HepG2 (cell line): Measurements from ENCODE around the gene IGFBP6. TPM values are rescaled to one million over a fixed set of nuclear protein-coding genes. Genes with fewer than 3 reads are reported as not detected.
A peak's percentile ranks its signal among the peaks of the same experiment; 100 is the strongest.

ENCODE experiments used
- ARNT2 ChIP-seq: sonication (generic); formaldehyde crosslinking; IDR thresholded peaks from 2 replicates; pipeline ENCODE4 v1.8.0; 2022; ENCODE audit warnings: mild to moderate bottlenecking, low read depth, missing genetic modification reagents, moderate library complexity
- FOXA1 ChIP-seq, 2 experiments: fragments of 450-650 bp in 1 of 2; sonication (generic) in 1 of 2; formaldehyde crosslinking in 1 of 2; IDR thresholded peaks; 2 replicates each; pipeline versions ENCODE4 v1.4.0 to v1.6.1; 2016 to 2020; ENCODE audit warnings: missing genetic modification reagents in 1 of 2
- FOXO1 ChIP-seq: sonication (generic); formaldehyde crosslinking; IDR thresholded peaks from 2 replicates; pipeline ENCODE4 v1.4.0; 2020; ENCODE audit warnings: missing genetic modification reagents
- GATAD2A ChIP-seq: IDR thresholded peaks from 2 replicates; pipeline ENCODE4 v1.6.1; 2016
- GLI4 ChIP-seq: sonication (generic); formaldehyde crosslinking; IDR thresholded peaks from 2 replicates; pipeline ENCODE4 v1.5.1; 2020; ENCODE audit warnings: missing genetic modification reagents, mild to moderate bottlenecking, moderate library complexity, borderline replicate concordance
- NRL ChIP-seq: sonication (generic); formaldehyde crosslinking; IDR thresholded peaks from 2 replicates; pipeline ENCODE4 v1.5.0; 2020; ENCODE audit warnings: missing genetic modification reagents, mild to moderate bottlenecking, moderate library complexity, borderline replicate concordance
- POLR2G ChIP-seq: fragments of 200-400 bp; formaldehyde crosslinking; IDR thresholded peaks from 2 replicates; pipeline ENCODE4 v1.6.1; 2018; ENCODE audit warnings: mild to moderate bottlenecking, low read depth, low read length, moderate library complexity
- RFXAP ChIP-seq: sonication (generic); formaldehyde crosslinking; IDR thresholded peaks from 2 replicates; pipeline ENCODE4 v1.4.0; 2020; ENCODE audit warnings: missing genetic modification reagents, borderline replicate concordance
- SAFB2 ChIP-seq: sonication (generic); formaldehyde crosslinking; IDR thresholded peaks from 2 replicates; pipeline ENCODE4 v1.5.1; 2020; ENCODE audit warnings: missing genetic modification reagents, low read depth, mild to moderate bottlenecking, borderline replicate concordance
- STAG1 ChIP-seq: sonication (generic); formaldehyde crosslinking; IDR thresholded peaks from 2 replicates; pipeline ENCODE4 v1.4.0; 2020; ENCODE audit warnings: missing genetic modification reagents
- THAP11 ChIP-seq: IDR thresholded peaks from 2 replicates; pipeline ENCODE4 v1.6.1; 2016; ENCODE audit warnings: missing biosample characterization, missing genetic modification reagents
- TMF1 ChIP-seq: sonication (generic); formaldehyde crosslinking; IDR thresholded peaks from 2 replicates; pipeline ENCODE4 v1.8.1; 2022; ENCODE audit warnings: low read depth, missing genetic modification reagents
- YY1 ChIP-seq: IDR thresholded peaks from 2 replicates; pipeline ENCODE4 v1.6.1; 2011; ENCODE audit warnings: low read length, low read depth, moderate library complexity, mild to moderate bottlenecking; ENCODE audit not compliant: insufficient read depth, insufficient replicate concordance
- ZBTB7A ChIP-seq: sonication (generic); formaldehyde crosslinking; IDR thresholded peaks from 2 replicates; pipeline ENCODE4 v1.8.0; 2022; ENCODE audit warnings: mild to moderate bottlenecking, missing genetic modification reagents
- ZMYM3 ChIP-seq: sonication (generic); formaldehyde crosslinking; IDR thresholded peaks from 2 replicates; pipeline ENCODE4 v1.5.1; 2020; ENCODE audit warnings: mild to moderate bottlenecking, missing genetic modification reagents
- ZNF12 ChIP-seq: sonication (generic); formaldehyde crosslinking; IDR thresholded peaks from 2 replicates; pipeline ENCODE4 v1.5.0; 2020; ENCODE audit warnings: missing genetic modification reagents
- ZNF557 ChIP-seq: sonication (generic); formaldehyde crosslinking; IDR thresholded peaks from 2 replicates; pipeline ENCODE4 v1.4.0; 2020; ENCODE audit warnings: missing genetic modification reagents
- ZNF564 ChIP-seq: sonication (generic); formaldehyde crosslinking; IDR thresholded peaks from 2 replicates; pipeline ENCODE4 v1.8.1; 2023; ENCODE audit warnings: mild to moderate bottlenecking, missing genetic modification reagents
- ZNF781 ChIP-seq: sonication (generic); formaldehyde crosslinking; IDR thresholded peaks from 2 replicates; pipeline ENCODE4 v1.5.1; 2020; ENCODE audit warnings: borderline replicate concordance, mild to moderate bottlenecking, missing genetic modification reagents; ENCODE audit errors: not compliant biosample characterization
- polyA plus RNA-seq, 8 experiments: library from polyadenylated mRNA; depleted of rRNA in 3 of 8; stranded (reverse) in 7 of 8; unstranded in 1 of 8; fragments of >200 nt; fragmentation: Illumina TruSeq in 4 of 8; extraction: Trizol in 4 of 8; gene quantifications; 2 replicates each; pipeline versions ENCODE4 v1.2.1 to v1.2.3, GENCODE V29; 2011 to 2016; ENCODE audit warnings: low read depth in 4 of 8, missing spikeins in 1 of 8, mixed read lengths in 1 of 8; ENCODE audit not compliant: insufficient read depth in 1 of 8
- total RNA-seq, 5 experiments: library from RNA; depleted of rRNA; stranded (reverse); fragments of >200 nt; fragmentation: Illumina TruSeq; extraction: Trizol; gene quantifications; 2 replicates each; pipeline ENCODE4 v1.2.3, GENCODE V29; 2016; ENCODE audit warnings: low read depth in 1 of 5
- TF ChIP-seq, protein P1 (sequence below): sonication (generic); formaldehyde crosslinking; IDR thresholded peaks from 2 replicates; pipeline ENCODE4 v1.5.1; 2020; ENCODE audit warnings: mild to moderate bottlenecking, missing genetic modification reagents, moderate library complexity
- TF ChIP-seq, protein P2 (sequence below): sonication (generic); formaldehyde crosslinking; IDR thresholded peaks from 2 replicates; pipeline ENCODE4 v1.4.0; 2020; ENCODE audit warnings: missing genetic modification reagents
- TF ChIP-seq, protein P3 (sequence below): sonication (generic); formaldehyde crosslinking; IDR thresholded peaks from 2 replicates; pipeline ENCODE4 v1.4.0; 2020; ENCODE audit warnings: mild to moderate bottlenecking, missing genetic modification reagents
- TF ChIP-seq, protein P4 (sequence below): conservative IDR thresholded peaks from 2 replicates; pipeline ENCODE4 v1.6.1; 2018; ENCODE audit warnings: missing genetic modification reagents
- TF ChIP-seq, protein P5 (sequence below): sonication (generic); formaldehyde crosslinking; IDR thresholded peaks from 2 replicates; pipeline ENCODE4 v1.4.0; 2020; ENCODE audit warnings: missing genetic modification reagents, borderline replicate concordance

The IGFBP6 gene
- total and polyA plus RNA-seq, 2 of the 13 experiments (the other 11 are each of a cell fraction or from before 2014, with no cell fraction given), result 3.9 to 25.2 TPM

DNA sequence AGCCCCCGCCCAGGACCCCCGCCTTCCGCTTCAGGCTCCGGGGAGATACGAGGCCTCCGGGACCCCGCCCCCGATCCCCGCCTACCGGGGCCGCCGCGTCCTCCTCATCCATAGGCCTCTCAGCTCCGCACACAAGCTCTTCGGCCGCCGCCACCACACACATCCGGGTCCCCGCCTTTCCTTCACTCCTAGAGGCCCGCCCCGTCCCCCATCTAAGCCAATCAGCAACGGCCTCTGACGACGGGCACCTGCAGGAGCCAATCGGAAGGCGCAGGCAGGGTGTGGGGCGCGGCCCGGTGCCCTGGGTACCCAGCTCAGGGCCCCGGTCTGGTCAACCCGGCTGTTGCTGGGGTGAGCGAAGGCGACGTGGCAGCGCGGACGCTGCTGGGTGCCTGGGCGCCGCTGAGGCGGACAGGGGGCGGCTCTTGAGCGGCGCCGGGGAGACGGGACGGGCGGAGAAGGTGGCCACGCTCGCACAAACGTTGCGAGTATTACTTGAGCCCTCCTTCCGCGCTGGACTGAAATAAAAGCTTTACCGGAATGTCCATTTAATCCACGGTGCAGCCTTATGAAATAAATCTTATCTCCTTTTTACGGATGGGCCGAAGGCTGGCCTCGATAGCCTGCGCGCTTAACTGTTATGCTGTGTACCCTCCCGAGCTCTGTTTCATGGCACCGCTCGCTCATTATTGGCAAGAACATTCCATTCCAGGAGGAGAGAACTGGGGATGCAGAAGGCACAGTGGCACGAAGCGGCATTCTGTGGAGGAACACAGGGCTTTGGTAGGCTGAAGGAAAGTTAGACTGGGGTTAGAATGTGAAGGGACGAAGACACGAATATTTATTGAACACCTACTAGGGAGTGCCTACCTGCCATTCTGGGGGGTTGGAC is 18.0 kb upstream of the IGFBP6 start, which contains the start of gene SPRYD3 (continued):
- peak; percentile 79 for TF ChIP-seq ARNT2 (CRISPR knock-in tag)
- TF ChIP-seq, protein P1, sequence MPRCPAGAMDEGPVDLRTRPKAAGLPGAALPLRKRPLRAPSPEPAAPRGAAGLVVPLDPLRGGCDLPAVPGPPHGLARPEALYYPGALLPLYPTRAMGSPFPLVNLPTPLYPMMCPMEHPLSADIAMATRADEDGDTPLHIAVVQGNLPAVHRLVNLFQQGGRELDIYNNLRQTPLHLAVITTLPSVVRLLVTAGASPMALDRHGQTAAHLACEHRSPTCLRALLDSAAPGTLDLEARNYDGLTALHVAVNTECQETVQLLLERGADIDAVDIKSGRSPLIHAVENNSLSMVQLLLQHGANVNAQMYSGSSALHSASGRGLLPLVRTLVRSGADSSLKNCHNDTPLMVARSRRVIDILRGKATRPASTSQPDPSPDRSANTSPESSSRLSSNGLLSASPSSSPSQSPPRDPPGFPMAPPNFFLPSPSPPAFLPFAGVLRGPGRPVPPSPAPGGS, result peak; percentile 76
- TF ChIP-seq STAG1, result 0 out of 2 replicates have a peak, but pooled peaks have one; percentile 4
- no peak for TF ChIP-seq FOXA1 (IDR thresholded peaks at IDR 0.05)
- peak; percentile 14; the same call in 1 of the 2 replicates for TF ChIP-seq FOXA1 (CRISPR knock-in tag; IDR thresholded peaks at IDR 0.05)
- TF ChIP-seq GLI4 (CRISPR knock-in tag), result no peak
- TF ChIP-seq, protein P2, sequence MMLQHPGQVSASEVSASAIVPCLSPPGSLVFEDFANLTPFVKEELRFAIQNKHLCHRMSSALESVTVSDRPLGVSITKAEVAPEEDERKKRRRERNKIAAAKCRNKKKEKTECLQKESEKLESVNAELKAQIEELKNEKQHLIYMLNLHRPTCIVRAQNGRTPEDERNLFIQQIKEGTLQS (CRISPR knock-in tag), result 0 out of 2 replicates have a peak, but pooled peaks have one; percentile 35
- TF ChIP-seq TMF1 (CRISPR knock-in tag), result peak; percentile 59; the same call in 1 of the 2 replicates
- peak; percentile 97 for TF ChIP-seq POLR2G
- TF ChIP-seq, protein P3, sequence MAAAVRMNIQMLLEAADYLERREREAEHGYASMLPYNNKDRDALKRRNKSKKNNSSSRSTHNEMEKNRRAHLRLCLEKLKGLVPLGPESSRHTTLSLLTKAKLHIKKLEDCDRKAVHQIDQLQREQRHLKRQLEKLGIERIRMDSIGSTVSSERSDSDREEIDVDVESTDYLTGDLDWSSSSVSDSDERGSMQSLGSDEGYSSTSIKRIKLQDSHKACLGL, result peak; percentile 27; the same call in 1 of the 2 replicates
- peak; percentile 56 for TF ChIP-seq YY1
- TF ChIP-seq ZNF564, result peak; percentile 42; the same call in 1 of the 2 replicates
- TF ChIP-seq, protein P4, sequence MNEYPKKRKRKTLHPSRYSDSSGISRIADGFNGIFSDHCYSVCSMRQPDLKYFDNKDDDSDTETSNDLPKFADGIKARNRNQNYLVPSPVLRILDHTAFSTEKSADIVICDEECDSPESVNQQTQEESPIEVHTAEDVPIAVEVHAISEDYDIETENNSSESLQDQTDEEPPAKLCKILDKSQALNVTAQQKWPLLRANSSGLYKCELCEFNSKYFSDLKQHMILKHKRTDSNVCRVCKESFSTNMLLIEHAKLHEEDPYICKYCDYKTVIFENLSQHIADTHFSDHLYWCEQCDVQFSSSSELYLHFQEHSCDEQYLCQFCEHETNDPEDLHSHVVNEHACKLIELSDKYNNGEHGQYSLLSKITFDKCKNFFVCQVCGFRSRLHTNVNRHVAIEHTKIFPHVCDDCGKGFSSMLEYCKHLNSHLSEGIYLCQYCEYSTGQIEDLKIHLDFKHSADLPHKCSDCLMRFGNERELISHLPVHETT (CRISPR knock-in tag), result peak; percentile 94
- TF ChIP-seq ZNF12 (CRISPR knock-in tag), result no peak
- TF ChIP-seq SAFB2 (CRISPR knock-in tag), result no peak; the same call in 1 of the 2 replicates
- peak; percentile 35 for TF ChIP-seq ZMYM3 (CRISPR knock-in tag)
- peak; percentile 78; the same call in 1 of the 2 replicates for TF ChIP-seq ZNF557 (CRISPR knock-in tag)
- TF ChIP-seq GATAD2A (CRISPR knock-in tag), result peak; percentile 37; the same call in 1 of the 2 replicates
- TF ChIP-seq RFXAP (CRISPR knock-in tag), result peak; percentile 97
- TF ChIP-seq THAP11, result peak; percentile 68
- TF ChIP-seq, protein P5, sequence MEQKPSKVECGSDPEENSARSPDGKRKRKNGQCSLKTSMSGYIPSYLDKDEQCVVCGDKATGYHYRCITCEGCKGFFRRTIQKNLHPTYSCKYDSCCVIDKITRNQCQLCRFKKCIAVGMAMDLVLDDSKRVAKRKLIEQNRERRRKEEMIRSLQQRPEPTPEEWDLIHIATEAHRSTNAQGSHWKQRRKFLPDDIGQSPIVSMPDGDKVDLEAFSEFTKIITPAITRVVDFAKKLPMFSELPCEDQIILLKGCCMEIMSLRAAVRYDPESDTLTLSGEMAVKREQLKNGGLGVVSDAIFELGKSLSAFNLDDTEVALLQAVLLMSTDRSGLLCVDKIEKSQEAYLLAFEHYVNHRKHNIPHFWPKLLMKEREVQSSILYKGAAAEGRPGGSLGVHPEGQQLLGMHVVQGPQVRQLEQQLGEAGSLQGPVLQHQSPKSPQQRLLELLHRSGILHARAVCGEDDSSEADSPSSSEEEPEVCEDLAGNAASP (CRISPR knock-in tag), result peak; percentile 46; the same call in 1 of the 2 replicates
- TF ChIP-seq ZNF781 (CRISPR knock-in tag), result peak; percentile 56
- 0 out of 2 replicates have a peak, but pooled peaks have one; percentile 9 for TF ChIP-seq NRL (CRISPR knock-in tag)
- TF ChIP-seq ZBTB7A (CRISPR knock-in tag), result no peak
- TF ChIP-seq FOXO1 (CRISPR knock-in tag), result peak; percentile 59; the same call in 1 of the 2 replicates
